HG02759 (cell line): ENCODE data around the gene NDUFB4.
"Not testable (repeated sequence)": the region's sequence is repeated elsewhere in the genome, so short reads cannot be mapped to it uniquely, and the experiment has no call there.

Source experiments
- ATAC-seq: cut with Tn5 transposase; IDR thresholded peaks from one replicate; pipeline ENCODE4 v1.9.1; 2021; ENCODE audit warnings: mild to moderate bottlenecking, moderate library complexity; ENCODE audit not compliant: unreplicated experiment

The NDUFB4 gene

DNA sequence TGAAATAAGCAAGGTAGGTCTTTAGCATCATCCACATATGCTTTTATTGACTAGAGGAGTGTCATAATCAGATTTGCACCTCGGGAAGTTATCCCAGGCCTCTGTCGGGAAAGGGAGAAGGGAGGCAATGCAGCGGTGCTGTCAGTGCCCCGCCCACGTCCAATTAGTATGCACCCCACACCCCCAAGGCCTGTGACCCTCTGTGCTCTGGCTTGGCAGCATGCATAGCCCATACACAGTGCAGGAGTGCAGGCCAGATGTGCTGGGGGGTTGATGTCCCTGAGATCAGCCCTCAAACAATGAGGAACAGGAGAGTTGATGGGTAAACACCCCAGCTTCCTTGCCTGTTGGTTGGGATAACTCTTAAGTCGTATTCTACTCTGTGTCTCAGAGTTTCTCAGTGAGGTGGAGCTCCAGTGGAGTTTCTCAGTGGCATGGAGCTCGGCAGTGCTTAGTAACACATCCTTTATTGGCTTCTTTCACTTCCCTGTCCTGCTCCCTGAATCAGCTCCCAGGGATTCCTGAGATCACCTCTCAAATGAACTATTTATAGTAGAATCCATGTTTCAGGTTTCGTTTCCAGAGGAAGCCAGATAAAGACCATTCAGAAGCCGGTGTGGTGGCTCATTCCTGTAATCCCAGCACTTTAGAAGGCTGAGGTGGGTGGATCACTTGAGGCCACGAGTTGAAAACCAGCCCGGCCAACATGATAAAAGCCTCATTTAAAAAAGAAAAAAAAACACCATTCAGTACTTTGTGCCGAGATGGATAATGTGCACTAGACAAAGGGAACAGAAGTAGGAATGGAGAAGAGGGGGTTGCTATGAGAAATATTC lies 26.7 kb upstream of the NDUFB4 start:
- no peak for ATAC-seq

DNA sequence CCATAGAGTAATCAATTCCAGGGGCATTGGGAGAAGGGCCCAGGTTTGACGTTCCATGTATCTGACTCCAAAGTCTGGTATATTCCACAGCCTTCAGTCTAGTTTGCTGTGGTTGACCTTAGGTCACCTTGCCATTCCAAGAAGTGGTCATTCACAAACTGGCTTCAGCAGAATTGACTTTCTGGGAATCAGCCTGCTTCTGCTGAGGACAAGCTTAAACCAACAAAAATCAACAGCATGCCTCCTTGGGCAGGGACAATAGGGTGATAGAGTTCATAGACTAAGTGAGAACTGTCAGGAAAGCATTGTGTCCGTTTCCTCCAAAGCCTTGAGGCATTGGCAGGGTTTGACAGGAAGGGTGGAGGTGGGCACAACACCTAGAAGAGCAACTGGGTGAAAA lies 24.1 kb upstream of the NDUFB4 start:
- ATAC-seq, result no peak

DNA sequence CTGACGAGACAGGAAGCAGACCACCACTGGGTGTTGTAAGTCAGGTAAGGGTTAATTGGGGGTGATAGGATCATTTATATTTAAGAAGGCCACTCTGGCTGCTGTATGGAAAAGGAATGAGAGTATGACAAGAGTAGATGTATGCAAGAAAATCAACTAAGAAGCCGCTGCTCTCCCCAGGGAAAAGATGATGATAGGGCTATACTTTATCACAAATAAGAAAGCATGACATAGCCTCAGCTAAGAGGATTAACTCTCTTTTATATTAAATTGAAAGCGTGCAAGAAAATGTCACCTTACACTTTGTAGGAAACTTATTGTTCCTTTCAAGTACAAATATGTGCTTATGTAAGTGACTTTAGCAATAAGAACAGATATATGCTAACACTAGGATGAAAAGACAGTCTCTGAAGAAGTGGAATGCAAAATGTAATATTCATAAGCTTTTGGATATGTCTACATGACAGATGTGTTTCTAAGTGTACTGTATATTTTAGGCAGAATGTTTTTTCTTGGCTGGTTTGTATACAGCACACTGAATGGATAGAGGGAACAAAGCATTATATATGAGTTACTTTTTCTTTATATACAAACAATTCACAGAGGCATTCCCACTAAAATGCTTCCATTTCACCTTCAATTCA lies 8.7 kb upstream of the NDUFB4 start:
- ATAC-seq, result no peak

GRCh38 chr3:120595788-120596115 lies 384 bp upstream of the NDUFB4 start:
- ATAC-seq, result no peak

DNA sequence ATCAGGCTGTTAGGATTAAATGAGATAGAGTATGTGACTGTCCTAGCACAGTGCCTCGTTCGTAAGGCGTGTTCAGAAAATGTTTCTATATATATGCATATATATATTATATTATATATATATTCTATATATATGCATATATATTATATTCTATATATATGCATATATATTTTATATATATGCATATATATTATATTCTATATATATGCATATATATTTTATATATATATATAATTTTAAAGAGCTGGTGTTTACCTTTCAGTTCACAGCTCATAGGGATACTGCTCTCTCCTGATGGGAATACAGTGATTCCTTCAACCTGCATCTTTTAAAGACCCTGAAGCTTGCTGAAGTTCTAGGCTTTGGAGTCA lies 702 bp downstream of the NDUFB4 start:
- no peak for ATAC-seq

DNA sequence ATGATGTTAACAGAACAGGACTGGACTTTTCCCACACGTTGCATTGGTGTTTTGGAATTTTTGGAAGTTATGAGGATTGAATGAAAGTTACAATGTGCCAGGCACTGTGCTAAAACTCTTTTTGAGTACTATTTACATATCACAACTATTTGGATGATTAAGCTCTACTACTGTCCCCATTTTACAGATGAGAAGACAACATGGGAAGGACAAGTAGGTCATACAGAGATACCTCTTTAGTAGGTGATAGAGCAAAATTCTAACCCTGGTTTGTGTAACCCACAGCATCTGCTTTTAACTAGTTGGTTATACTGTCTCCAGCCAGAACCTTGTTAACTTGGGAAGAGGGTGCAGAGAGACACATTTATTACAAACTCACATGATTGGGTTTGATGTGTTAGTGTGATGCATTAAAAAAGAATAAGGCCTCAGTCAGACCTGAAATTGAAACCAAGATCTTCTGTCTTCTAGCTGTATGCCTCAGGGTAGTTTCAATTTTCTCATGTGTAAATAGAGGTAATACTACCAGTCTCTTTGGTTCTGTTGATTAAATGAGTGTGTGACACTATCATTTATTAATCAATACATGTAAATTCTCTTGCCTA lies 1.4 kb downstream of the NDUFB4 start:
- ATAC-seq, result peak; percentile 36

DNA sequence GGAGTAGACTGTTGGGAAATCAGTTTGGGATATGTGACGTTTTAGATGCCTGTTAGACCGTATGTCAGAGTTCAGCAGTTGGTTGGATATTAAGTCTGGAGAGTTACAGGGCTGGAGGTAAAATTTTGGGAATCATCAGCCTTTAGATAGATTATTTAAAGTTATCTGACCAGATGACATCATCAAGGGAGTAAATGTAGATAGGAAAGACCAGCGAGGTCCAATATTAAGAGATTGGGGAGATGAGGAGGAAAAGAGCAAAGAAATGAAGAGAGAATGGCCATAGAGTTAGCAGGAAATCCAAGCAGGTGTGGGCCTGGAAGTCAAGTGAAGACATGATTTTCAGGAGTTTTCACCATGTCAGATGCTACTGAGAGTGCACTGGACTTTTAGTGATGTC lies 3.1 kb downstream of the NDUFB4 start:
- no peak for ATAC-seq

GRCh38 chr3:120601554-120601953 lies 5.4 kb downstream of the NDUFB4 start:
- no peak for ATAC-seq

GRCh38 chr3:120602682-120603081 lies 6.5 kb downstream of the NDUFB4 start:
- no peak for ATAC-seq

- no peak for ATAC-seq
These were observed 8.2 kb downstream of the NDUFB4 start for GRCh38 chr3:120604382-120604781.

DNA sequence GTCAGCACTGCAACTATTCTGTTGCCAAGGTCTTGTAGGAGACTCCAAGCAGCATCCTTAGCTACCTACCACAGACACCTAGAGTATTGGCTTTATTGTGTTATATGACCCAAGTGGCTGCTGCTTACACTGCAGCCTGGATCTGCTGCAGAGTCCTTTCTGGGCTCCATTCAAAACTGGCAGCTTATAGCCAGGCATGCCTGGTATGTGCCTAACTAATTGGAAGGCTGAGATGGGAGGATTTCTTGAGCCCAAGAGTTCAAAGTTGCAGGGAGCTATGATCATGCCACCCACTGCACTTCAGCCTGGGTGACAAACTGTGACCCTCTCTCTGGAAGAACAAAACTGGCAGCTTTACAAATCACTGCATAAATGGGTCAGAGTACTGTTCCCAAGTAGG lies 8.6 kb downstream of the NDUFB4 start:
- no peak for ATAC-seq

DNA sequence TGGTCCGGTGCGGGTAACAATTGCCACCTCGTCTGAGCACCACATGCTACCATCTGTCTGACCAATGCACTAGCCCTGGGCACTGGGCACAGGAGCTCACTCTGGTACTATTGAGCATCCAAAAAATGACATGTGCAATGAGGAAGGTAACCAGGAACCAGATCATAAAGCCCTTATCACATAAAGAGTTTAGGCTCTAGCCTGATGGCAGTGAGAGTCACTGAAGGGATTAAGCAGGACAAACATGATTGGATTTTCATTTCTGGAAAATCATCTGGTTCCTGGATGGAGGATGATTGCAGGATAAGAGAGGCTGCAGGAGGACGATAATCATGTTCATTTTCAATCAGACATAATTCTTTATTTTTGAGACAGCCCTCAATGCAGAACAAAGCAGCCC lies 12.4 kb downstream of the NDUFB4 start:
- no peak for ATAC-seq

GRCh38 chr3:120614765-120615164 lies 18.6 kb downstream of the NDUFB4 start:
- no peak for ATAC-seq

DNA sequence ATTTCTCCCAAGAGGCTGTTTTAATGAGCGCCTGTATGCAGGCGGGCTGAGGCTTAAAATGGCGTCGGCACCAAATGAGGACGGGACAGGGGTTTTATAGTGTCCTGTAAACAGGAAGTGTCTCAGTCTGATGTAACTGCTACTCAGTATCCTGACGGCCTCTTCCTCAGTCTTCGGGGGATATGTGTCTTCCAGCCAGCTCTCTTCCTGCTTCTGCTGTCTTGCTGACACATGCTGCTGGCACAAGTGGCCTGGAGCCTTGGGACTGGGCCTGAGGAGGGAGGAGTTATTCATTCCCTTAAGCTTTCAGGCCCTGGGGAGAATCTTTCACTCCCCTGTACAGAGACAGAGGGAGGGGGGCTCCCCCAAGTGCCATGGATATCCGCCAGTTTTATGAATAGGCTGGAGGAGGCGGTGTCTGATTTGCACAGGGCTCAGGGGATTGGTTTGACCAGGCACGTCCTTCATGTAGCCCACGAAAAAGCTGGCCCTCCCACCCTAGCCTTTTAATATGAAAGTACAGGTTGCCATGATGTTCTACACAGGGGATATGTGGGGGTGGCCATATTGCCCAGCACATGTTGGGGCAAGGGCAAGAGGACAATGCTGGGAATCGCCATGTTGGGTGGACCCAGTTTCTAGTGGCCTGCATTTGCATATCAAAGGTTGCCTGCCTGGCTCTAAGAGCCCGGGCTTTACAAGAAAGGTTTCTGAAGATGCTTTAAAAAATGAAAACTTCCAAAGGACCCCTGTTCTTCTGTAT lies 19.9 kb downstream of the NDUFB4 start:
- ATAC-seq, result no peak

DNA sequence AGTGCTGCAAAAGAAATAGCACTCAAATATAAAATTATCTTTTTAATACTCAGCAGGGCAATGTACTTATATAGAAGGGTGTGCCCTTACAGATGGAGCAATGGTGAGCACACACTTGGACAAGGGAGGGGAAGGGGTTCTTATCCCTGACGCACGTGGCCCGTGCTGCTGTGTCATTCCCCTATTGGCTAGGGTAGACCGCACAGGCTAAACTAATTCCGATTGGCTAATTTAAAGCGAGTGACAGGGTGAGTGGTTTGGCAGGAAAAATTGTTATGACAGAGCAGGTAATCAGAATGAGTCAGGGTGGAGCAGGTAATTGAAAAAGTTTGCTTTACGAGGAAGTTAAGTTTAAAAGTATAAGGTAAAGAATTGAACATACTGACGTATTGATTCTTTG lies 20.6 kb downstream of the NDUFB4 start:
- not testable (repeated sequence) for ATAC-seq

- no peak for ATAC-seq
These were observed 26.3 kb downstream of the NDUFB4 start for GRCh38 chr3:120622457-120622856.

- ATAC-seq, result no peak
These were observed 27.0 kb downstream of the NDUFB4 start for GRCh38 chr3:120622870-120623726.

- no peak for ATAC-seq
These were observed 27.6 kb downstream of the NDUFB4 start for GRCh38 chr3:120623727-120624093.

GRCh38 chr3:120625159-120625586 lies 29.0 kb downstream of the NDUFB4 start:
- ATAC-seq, result no peak

GRCh38 chr3:120634539-120634938 lies 38.4 kb downstream of the NDUFB4 start:
- no peak for ATAC-seq
